ENCODE measurements around the gene ZBTB17. TPM values are rescaled to one million over a fixed set of nuclear protein-coding genes. Genes with fewer than 3 reads are reported as not detected.
"Not testable (repeated sequence)": the region's sequence is repeated elsewhere in the genome, so short reads cannot be mapped to it uniquely, and the experiment has no call there.

ZBTB17 gene
- total RNA-seq, 1 donor from 2014 or later = 19.5 TPM

DNA sequence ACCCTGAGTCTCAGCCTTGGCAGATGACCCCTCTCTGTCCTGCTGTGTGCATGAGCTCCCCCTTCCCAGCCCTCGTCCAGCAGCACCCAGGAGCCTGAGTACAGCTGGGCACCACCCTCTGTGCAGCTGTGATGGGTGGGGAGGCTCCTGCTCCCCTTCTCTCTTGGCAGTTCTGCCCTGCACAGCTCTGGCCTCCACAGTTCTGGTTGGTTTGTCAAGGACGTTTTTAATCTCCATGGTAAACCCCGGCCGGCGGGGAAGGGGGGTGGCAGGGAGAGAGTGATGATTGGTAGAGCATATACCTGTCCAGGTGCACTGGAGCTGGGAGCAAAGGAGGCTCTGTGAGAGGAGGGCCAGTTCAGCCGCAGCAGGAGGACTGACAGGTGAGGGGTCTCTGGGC is 45.8 kb upstream of the ZBTB17 start, which contains the start of gene CLCNKA:
Gene CLCNKA (plus strand): TSS at position 356 of the 400 bp plus-strand sequence. CDS start 584 bp downstream, outside the sequence.
- no peaks in the 10 kb centered on the region for H3K36me3 Mint-ChIP-seq
- no peak within 1 kb of the TSS for H3K27ac ChIP-seq
- TF ChIP-seq EZH2 (IDR thresholded peaks at IDR 0.05) (no peak), EZH2phosphoT487 (IDR thresholded peaks at IDR 0.05) (no peak)
- TF ChIP-seq, protein P1, sequence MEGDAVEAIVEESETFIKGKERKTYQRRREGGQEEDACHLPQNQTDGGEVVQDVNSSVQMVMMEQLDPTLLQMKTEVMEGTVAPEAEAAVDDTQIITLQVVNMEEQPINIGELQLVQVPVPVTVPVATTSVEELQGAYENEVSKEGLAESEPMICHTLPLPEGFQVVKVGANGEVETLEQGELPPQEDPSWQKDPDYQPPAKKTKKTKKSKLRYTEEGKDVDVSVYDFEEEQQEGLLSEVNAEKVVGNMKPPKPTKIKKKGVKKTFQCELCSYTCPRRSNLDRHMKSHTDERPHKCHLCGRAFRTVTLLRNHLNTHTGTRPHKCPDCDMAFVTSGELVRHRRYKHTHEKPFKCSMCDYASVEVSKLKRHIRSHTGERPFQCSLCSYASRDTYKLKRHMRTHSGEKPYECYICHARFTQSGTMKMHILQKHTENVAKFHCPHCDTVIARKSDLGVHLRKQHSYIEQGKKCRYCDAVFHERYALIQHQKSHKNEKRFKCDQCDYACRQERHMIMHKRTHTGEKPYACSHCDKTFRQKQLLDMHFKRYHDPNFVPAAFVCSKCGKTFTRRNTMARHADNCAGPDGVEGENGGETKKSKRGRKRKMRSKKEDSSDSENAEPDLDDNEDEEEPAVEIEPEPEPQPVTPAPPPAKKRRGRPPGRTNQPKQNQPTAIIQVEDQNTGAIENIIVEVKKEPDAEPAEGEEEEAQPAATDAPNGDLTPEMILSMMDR (IDR thresholded peaks at IDR 0.05) = no peak

DNA sequence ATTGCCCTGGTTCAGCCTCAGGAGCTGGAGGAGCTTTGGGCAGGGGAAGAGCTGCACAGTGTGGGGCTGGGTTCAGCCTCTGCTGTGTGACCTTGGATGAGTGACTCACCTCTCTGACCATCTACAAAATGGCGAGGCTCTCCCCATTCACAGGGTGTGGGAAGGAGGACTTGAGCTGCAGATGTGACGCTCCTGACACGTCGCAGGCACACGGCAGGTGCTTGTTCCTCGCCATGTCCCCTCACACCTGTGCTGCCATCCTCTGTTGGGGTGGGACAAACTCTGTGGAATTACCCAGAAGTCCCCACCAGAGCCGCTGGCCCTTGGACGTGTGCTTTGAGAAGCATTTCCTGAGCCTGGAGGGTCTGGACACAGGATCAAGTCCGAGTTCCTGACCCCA is 45.0 kb upstream of the ZBTB17 start:
- not testable (repeated sequence) for H3K9ac ChIP-seq; H3K27ac Mint-ChIP-seq; H3F3A ChIP-seq (ENCODE audit: low read depth); H3K4me3 Mint-ChIP-seq; H3K9me3 ChIP-seq (ENCODE audit: low read depth); H3K79me2 ChIP-seq (ENCODE audit: low read depth); DNase-seq (ENCODE audit: low spot score); H3K27ac ChIP-seq; H3K9me3 Mint-ChIP-seq; H4K20me1 ChIP-seq (ENCODE audit: low read depth); H2AFZ ChIP-seq (replicated peaks); H3K4me3 ChIP-seq; H3K4me2 ChIP-seq; H3K4me1 ChIP-seq; H3K27me3 ChIP-seq; H3K36me3 ChIP-seq; H3K36me3 Mint-ChIP-seq
- H3K27me3 Mint-ChIP-seq (ENCODE audit: insufficient read depth, low read depth) = peaks cover 15% of the 10 kb centered on the region
- H3K4me1 Mint-ChIP-seq = peaks cover 28% of the 10 kb centered on the region

More for the DNA sequence above, 45.8 kb upstream of the ZBTB17 start, which contains the start of gene CLCNKA:
- Histone ChIP-seq H3K4me3 (no peak within 1 kb of the TSS), H3K9me3 (ENCODE audit: low read depth) (no peaks in the 10 kb centered on the region), H3F3A (ENCODE audit: low read depth) (no peaks in the 10 kb centered on the region), H4K20me1 (ENCODE audit: low read depth) (no peaks in the 10 kb centered on the region), H3K4me2 (no peak within 1 kb of the TSS), H3K27me3 (peaks cover 15% of the 10 kb centered on the region), H2AFZ (replicated peaks) (no peak within 1 kb of the TSS), H3K79me2 (ENCODE audit: low read depth) (no peaks in the 10 kb centered on the region), H3K36me3 (no peaks in the 10 kb centered on the region), H3K9ac (no peak within 1 kb of the TSS), H3K4me1 (no peaks in the 10 kb centered on the region)
- Mint-ChIP-seq H3K27ac (peak within 1 kb of the TSS; percentile 72), H3K9me3 (no peaks in the 10 kb centered on the region), H3K4me1 (peaks cover 28% of the 10 kb centered on the region), H3K4me3 (no peak within 1 kb of the TSS), H3K27me3 (ENCODE audit: insufficient read depth, low read depth) (peaks cover 13% of the 10 kb centered on the region)
- no peak for DNase-seq (ENCODE audit: low spot score)

DNA sequence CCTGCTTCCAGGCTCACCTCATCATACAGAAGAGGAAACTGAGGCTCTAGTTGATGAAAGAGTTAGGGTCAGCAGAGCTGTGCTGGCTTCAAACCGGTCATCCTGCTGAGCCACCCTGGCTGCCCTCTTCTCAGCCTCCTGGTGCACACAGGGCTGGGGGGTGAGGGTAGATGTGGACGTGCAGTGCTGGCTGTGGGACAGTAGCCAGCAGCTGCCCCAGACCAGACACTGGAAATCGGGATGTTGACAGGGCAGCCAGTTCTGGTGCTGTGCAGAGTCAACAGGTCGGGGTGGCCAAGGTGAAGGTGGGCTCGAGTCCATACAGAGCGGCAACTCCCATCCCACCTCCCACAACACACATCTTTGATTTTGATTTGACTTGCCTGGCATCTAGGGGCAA is 44.4 kb upstream of the ZBTB17 start:
- no peaks in the 10 kb centered on the region for H3K36me3 Mint-ChIP-seq
- Histone ChIP-seq H3F3A (ENCODE audit: low read depth) (no peaks in the 10 kb centered on the region), H3K27me3 (peaks cover 9% of the 10 kb centered on the region), H3K27ac (no peak overlapping the region), H2AFZ (replicated peaks) (no peak overlapping the region), H3K36me3 (no peaks in the 10 kb centered on the region), H3K9me3 (ENCODE audit: low read depth) (no peaks in the 10 kb centered on the region), H3K4me1 (no peaks in the 10 kb centered on the region), H3K4me2 (no peak overlapping the region), H4K20me1 (ENCODE audit: low read depth) (no peaks in the 10 kb centered on the region), H3K9ac (no peak overlapping the region), H3K79me2 (ENCODE audit: low read depth) (no peaks in the 10 kb centered on the region), H3K4me3 (no peak overlapping the region)
- H3K4me1 Mint-ChIP-seq = peaks cover 31% of the 10 kb centered on the region
- H3K27me3 Mint-ChIP-seq (ENCODE audit: insufficient read depth, low read depth) = peaks cover 17% of the 10 kb centered on the region
- no peak for DNase-seq (ENCODE audit: low spot score)
- TF ChIP-seq, protein P1 (IDR thresholded peaks at IDR 0.05) = no peak
- TF ChIP-seq EZH2phosphoT487 (IDR thresholded peaks at IDR 0.05) (no peak), EZH2 (IDR thresholded peaks at IDR 0.05) (no peak)
- H3K27ac Mint-ChIP-seq = peak overlapping the region; percentile 54
- H3K9me3 Mint-ChIP-seq = no peaks in the 10 kb centered on the region
- no peak overlapping the region for H3K4me3 Mint-ChIP-seq

DNA sequence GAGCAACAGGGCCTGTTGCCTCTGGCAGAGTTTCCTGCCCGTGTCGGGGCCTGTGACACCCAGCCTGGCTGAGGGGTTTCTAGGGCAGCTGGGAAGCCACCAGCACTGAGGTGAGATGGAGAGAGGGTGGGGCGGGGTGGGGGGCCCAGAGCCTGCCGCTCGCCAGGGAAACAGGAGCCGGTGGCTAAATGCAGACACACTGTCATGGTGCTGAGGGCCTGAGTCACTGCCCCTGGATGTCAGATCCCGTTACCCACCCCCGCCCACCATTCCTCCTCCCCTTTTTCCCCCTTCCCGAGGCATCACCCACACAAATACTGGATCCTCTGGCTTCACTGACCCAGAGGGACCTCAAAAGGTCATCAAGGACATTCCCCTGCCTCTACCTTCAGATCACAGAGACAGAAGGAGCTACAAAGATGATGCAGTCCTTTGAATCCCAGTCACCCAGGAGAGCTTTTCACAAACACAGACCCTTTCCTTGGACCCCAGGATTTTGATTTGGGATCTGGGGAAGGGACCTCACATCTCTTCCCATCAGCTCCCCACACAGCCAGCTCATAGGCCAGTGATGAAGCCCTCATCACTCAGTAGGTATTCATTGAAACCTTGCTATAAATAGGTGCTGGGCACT is 43.9 kb upstream of the ZBTB17 start:
- Histone ChIP-seq H3K9ac (no peak overlapping the region), H3F3A (ENCODE audit: low read depth) (no peaks in the 10 kb centered on the region), H3K4me2 (no peak overlapping the region), H3K79me2 (ENCODE audit: low read depth) (no peaks in the 10 kb centered on the region), H3K4me3 (no peak overlapping the region), H2AFZ (replicated peaks) (no peak overlapping the region), H3K27ac (no peak overlapping the region), H3K27me3 (peaks cover 9% of the 10 kb centered on the region), H3K4me1 (no peaks in the 10 kb centered on the region), H3K36me3 (no peaks in the 10 kb centered on the region), H3K9me3 (ENCODE audit: low read depth) (no peaks in the 10 kb centered on the region), H4K20me1 (ENCODE audit: low read depth) (no peaks in the 10 kb centered on the region)
- peaks cover 35% of the 10 kb centered on the region for H3K4me1 Mint-ChIP-seq
- no peak for DNase-seq (ENCODE audit: low spot score)
- H3K36me3 Mint-ChIP-seq = no peaks in the 10 kb centered on the region
- peak overlapping the region; percentile 86 for H3K27ac Mint-ChIP-seq
- peak overlapping the region; percentile 46 for H3K4me3 Mint-ChIP-seq
- peaks cover 18% of the 10 kb centered on the region for H3K27me3 Mint-ChIP-seq (ENCODE audit: insufficient read depth, low read depth)
- no peaks in the 10 kb centered on the region for H3K9me3 Mint-ChIP-seq
- TF ChIP-seq, protein P1 (IDR thresholded peaks at IDR 0.05) = no peak
- no peak for TF ChIP-seq EZH2phosphoT487 (IDR thresholded peaks at IDR 0.05)
- no peak for TF ChIP-seq EZH2 (IDR thresholded peaks at IDR 0.05)

Measured in neural progenitor cell (in vitro differentiated cells).